K562 (cell line): ENCODE data around the gene DEDD2. TPM values are rescaled to one million over a fixed set of nuclear protein-coding genes. Genes with fewer than 3 reads are reported as not detected.

Source experiments
- E2F8 ChIP-seq: fragments of 450-650 bp; IDR thresholded peaks from 2 replicates; pipeline ENCODE4 v1.7.1; 2018; ENCODE audit warnings: mild to moderate bottlenecking, low read depth; ENCODE audit not compliant: partially characterized antibody
- ETV1 ChIP-seq: fragments of 450-650 bp; conservative IDR thresholded peaks from 2 replicates; pipeline ENCODE4 v1.6.1; 2016; ENCODE audit warnings: missing genetic modification characterization, control low read depth, low read depth, missing compliant biosample characterization
- PML ChIP-seq: IDR thresholded peaks from 2 replicates; pipeline ENCODE4 v1.6.1; 2012; ENCODE audit warnings: low read length, inconsistent platforms
- ZNF384 ChIP-seq: IDR thresholded peaks from 2 replicates; pipeline ENCODE4 v1.6.1; 2012; ENCODE audit warnings: low read depth, low read length, improper control_type of control experiment
- polyA plus RNA-seq, 8 experiments: library from polyadenylated mRNA; depleted of rRNA in 4 of 8; stranded (reverse) in 5 of 8; unstranded in 3 of 8; fragments of >200 nt; fragmentation: Nextera tagmentation in 2 of 8; fragmentation: Illumina TruSeq in 1 of 8; extraction: Ambion mirVana in 2 of 8; extraction: Trizol in 1 of 8; gene quantifications; 2 replicates each; pipeline versions ENCODE4 v1.2.1 to v1.2.3, GENCODE V29; 2011 to 2014; ENCODE audit warnings: inconsistent platforms in 1 of 8, missing spikeins in 1 of 8
- total RNA-seq, 7 experiments: library from RNA; depleted of rRNA in 6 of 7; stranded (reverse); fragments of >200 nt in 6 of 7; fragmentation: Illumina TruSeq in 2 of 7; extraction: Trizol in 2 of 7; gene quantifications; 2 replicates each; pipeline versions ENCODE4 v1.2.1 to v1.2.3, GENCODE V29; 2011 to 2021; ENCODE audit warnings: low replicate concordance in 1 of 7
- TF ChIP-seq, protein P1 (sequence below), 2 experiments: fragments of 450-650 bp; IDR thresholded peaks; 2 replicates each; pipeline ENCODE4 v1.6.1; 2016; ENCODE audit warnings: mild to moderate bottlenecking in 2 of 2, borderline replicate concordance in 1 of 2, low read depth in 1 of 2, moderate library complexity in 1 of 2

DEDD2 gene
- total and polyA plus RNA-seq, 9 of the 15 experiments (the other 6 are each of a cell fraction or from before 2014, with no cell fraction given): 4.3 to 43.0 (median 29.2) TPM

GRCh38 chr19:42188665-42189064, 28.8 kb downstream of the DEDD2 start (continued):
- TF ChIP-seq, protein P1, sequence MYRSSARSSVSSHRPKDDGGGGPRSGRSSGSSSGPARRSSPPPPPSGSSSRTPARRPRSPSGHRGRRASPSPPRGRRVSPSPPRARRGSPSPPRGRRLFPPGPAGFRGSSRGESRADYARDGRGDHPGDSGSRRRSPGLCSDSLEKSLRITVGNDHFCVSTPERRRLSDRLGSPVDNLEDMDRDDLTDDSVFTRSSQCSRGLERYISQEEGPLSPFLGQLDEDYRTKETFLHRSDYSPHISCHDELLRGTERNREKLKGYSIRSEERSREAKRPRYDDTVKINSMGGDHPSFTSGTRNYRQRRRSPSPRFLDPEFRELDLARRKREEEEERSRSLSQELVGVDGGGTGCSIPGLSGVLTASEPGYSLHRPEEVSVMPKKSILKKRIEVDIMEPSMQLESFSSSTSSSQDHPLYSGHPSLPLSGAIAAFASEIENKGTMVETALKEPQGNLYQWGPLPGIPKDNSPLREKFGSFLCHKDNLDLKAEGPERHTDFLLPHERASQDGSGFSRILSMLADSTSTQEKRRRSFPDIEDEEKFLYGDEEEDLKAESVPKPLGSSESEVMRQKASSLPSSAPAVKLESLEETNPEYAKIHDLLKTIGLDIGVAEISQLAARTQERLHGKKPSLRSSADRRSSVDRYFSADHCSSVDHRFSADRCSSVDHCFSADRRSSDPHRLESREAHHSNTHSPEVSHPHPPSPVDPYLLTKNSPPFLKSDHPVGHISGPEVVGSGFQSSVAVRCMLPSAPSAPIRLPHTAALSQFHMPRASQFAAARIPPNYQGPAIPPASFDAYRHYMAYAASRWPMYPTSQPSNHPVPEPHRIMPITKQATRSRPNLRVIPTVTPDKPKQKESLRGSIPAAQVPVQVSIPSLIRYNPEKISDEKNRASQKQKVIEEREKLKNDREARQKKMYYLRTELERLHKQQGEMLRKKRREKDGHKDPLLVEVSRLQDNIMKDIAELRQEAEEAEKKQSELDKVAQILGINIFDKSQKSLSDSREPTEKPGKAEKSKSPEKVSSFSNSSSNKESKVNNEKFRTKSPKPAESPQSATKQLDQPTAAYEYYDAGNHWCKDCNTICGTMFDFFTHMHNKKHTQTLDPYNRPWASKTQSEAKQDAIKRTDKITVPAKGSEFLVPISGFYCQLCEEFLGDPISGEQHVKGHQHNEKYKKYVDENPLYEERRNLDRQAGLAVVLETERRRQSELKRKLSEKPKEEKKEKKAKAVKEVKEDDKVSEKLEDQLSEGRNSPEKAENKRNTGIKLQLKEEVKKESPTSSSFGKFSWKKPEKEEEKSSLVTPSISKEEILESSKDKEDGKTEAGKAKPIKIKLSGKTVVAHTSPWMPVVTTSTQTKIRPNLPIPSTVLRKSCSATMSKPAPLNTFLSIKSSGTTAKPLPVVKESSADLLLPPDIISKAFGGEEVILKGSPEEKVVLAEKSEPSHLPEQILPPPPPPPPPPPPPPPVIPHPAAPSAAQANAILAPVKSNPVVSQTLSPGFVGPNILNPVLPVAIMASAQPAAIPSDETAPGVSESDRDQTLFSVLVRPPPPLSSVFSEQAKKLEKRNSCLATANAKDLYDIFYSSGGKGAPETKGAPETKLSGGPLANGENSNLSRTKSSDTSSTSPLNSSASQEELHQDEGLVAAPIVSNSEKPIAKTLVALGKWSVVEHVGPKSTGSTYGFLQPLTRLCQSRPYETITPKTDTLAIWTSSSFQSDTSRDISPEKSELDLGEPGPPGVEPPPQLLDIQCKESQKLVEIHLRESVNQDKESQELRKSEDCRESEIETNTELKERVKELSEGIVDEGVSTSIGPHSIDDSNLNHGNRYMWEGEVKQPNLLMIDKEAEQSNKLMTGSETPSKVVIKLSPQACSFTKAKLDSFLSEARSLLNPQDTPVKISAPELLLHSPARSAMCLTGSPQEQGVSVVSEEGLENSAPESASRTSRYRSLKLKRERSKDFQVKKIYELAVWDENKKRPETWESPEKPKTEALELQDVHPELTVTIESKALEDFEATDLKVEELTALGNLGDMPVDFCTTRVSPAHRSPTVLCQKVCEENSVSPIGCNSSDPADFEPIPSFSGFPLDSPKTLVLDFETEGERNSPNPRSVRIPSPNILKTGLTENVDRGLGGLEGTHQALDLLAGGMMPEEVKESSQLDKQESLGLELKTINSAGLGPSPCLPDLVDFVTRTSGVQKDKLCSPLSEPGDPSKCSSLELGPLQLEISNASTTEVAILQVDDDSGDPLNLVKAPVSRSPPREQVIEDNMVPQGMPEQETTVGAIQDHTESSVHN (IDR thresholded peaks at IDR 0.05; ENCODE audit: borderline replicate concordance in 1 of 2, low read depth in 1 of 2): no peak
- TF ChIP-seq PML (no peak), E2F8 (no peak), ZNF384 (no peak), ETV1 (tag) (no peak)
